ENCODE measurements around the gene PLTP. TPM values are rescaled to one million over a fixed set of nuclear protein-coding genes. Genes with fewer than 3 reads are reported as not detected.

The PLTP gene
- total RNA-seq, 6 experiments from 2014 or later: 9.6 to 70.2 (median 35.6) TPM

- ATAC-seq (no peak), DNase-seq (no peak)
- Histone ChIP-seq H3K4me3 (no peak overlapping the region), H3K9me3 (no peaks in the 10 kb centered on the region), H3K36me3 (peaks cover 0 to 19% (median 0%) of the 10 kb centered on the region in 4 donors), H3K27ac (no peak overlapping the region), H3K27me3 (no peaks in the 10 kb centered on the region), H3K4me1 (peaks cover 0 to 12% (median 4%) of the 10 kb centered on the region in 4 donors)
- no peak for TF ChIP-seq CTCF (IDR thresholded peaks at IDR 0.05)
- TF ChIP-seq POLR2A (IDR thresholded peaks at IDR 0.05): no peak
- 20% methylated on average over 2 of the region's 9 CpGs for WGBS (ENCODE audit: insufficient coverage, low coverage, low lambda C conversion rate, missing lambda C conversion rate)
- intact Hi-C loops (cut with DNase I): loop anchor here in 1 of 2 donors (10.0 kb wide), 1 partner anchor 82 kb away; no protein-coding TSS in a partner anchor
Observed at GRCh38 chr20:45883100-45883469, 28.9 kb downstream of the PLTP start.

GRCh38 chr20:45882469-45883099 is 29.4 kb downstream of the PLTP start:
- no peak for ATAC-seq
- intact Hi-C loops (cut with DNase I): loop anchor here in 1 of 2 donors (10.0 kb wide), 1 partner anchor 82 kb away; no protein-coding TSS in a partner anchor

GRCh38 chr20:45880988-45881788 is 30.8 kb downstream of the PLTP start, which contains the start of gene ZSWIM1:
Gene ZSWIM1 (plus strand): TSS chr20:45881227. CDS start chr20:45882593, 1,366 bp downstream.
- Histone ChIP-seq H3K4me1 (peaks cover 0 to 12% (median 4%) of the 10 kb centered on the region in 4 donors), H3K27ac (peak within 1 kb of the TSS; percentile 16 to 68 (median 64)), H3K9me3 (no peaks in the 10 kb centered on the region), H3K27me3 (no peaks in the 10 kb centered on the region), H3K36me3 (peaks cover 0 to 23% (median 0%) of the 10 kb centered on the region in 4 donors), H3K4me3 (peak within 1 kb of the TSS; percentile 51 to 68 (median 68))
- DNase-seq: peak; percentile 98 to 99 (median 99)
- ATAC-seq: peak; percentile 98 to 100 (median 99)
- intact Hi-C loops (cut with DNase I): loop anchor here in 1 of 2 donors (10.0 kb wide), 1 partner anchor 84 kb away; no protein-coding TSS in a partner anchor
- TF ChIP-seq POLR2A (IDR thresholded peaks at IDR 0.05) (peak; percentile 53), CTCF (IDR thresholded peaks at IDR 0.05) (no peak)
- WGBS (ENCODE audit: insufficient coverage, low coverage, low lambda C conversion rate, missing lambda C conversion rate): 1% methylated on average over 21 of the region's 23 CpGs

More at GRCh38 chr20:45882469-45883099, 29.4 kb downstream of the PLTP start:
- whole genome bisulfite sequencing (ENCODE audit: insufficient coverage, low coverage, low lambda C conversion rate, missing lambda C conversion rate): 84% methylated on average over 4 of the region's 4 CpGs
- Histone ChIP-seq H3K4me3 (no peak overlapping the region), H3K4me1 (peaks cover 0 to 12% (median 4%) of the 10 kb centered on the region in 4 donors), H3K27ac (no peak overlapping the region), H3K9me3 (no peaks in the 10 kb centered on the region), H3K36me3 (peaks cover 0 to 24% (median 0%) of the 10 kb centered on the region in 4 donors), H3K27me3 (no peaks in the 10 kb centered on the region)
- no peak for DNase-seq
- no peak for TF ChIP-seq POLR2A (IDR thresholded peaks at IDR 0.05)
- TF ChIP-seq CTCF (IDR thresholded peaks at IDR 0.05): no peak

- ATAC-seq: no peak
- Histone ChIP-seq H3K4me1 (peaks cover 0 to 12% (median 4%) of the 10 kb centered on the region in 4 donors), H3K27ac (no peak overlapping the region), H3K36me3 (peaks cover 0 to 18% (median 0%) of the 10 kb centered on the region in 4 donors), H3K9me3 (no peaks in the 10 kb centered on the region), H3K4me3 (no peak overlapping the region), H3K27me3 (no peaks in the 10 kb centered on the region)
- no peak for TF ChIP-seq POLR2A (IDR thresholded peaks at IDR 0.05)
- WGBS (ENCODE audit: insufficient coverage, low coverage, low lambda C conversion rate, missing lambda C conversion rate): no CpG with 5 or more reads among the region's 13 CpGs
- DNase-seq: no peak
- intact Hi-C loops (cut with DNase I): no loop called here
Observed at GRCh38 chr20:45878076-45878761, 33.7 kb downstream of the PLTP start.
